GM23248 (cell line): ENCODE data around the gene UCP2.

ENCODE experiments used
- EZH2 ChIP-seq: fragments of 200-600 bp; sonication (generic); IDR thresholded peaks from 2 replicates; pipeline ENCODE4 v1.6.1; 2018; ENCODE audit warnings: antibody characterized with exemption, mild to moderate bottlenecking; ENCODE audit not compliant: insufficient read depth, poor library complexity, severe bottlenecking
- EZH2phosphoT487 ChIP-seq: fragments of 200-600 bp; sonication (generic); IDR thresholded peaks from 2 replicates; pipeline ENCODE4 v1.6.1; 2018; ENCODE audit warnings: antibody characterized with exemption, moderate library complexity, mild to moderate bottlenecking, low read depth; ENCODE audit not compliant: insufficient read depth

- TF ChIP-seq EZH2 (no peak), EZH2phosphoT487 (no peak)
Observed at GRCh38 chr11:73999581-74000306, 17.1 kb upstream of the UCP2 start.
